Left lung (tissue), 10 donors: Measurements from ENCODE around the gene RPLP2. TPM values are rescaled to one million over a fixed set of nuclear protein-coding genes. Genes with fewer than 3 reads are reported as not detected.

Experiments
- ATAC-seq: fragments of 200-7000 bp; cut with Tn5 transposase; one replicate; pipeline ENCODE4 v1.9.1; 2020; ENCODE audit warnings: moderate library complexity
- DNase-seq, 4 donors: peaks; one replicate each; pipeline ENCODE4 v3.0.0-alpha.2; 2013 to 2020
- H3K27ac ChIP-seq, 2 donors: fragments of 200-600 bp; sonication (generic) in 1 of 2; one replicate each; pipeline versions ENCODE4 v1.5.0 to v1.8.0; 2020 to 2021
- H3K27me3 ChIP-seq, 2 donors: fragments of 200-600 bp; sonication (generic) in 1 of 2; one replicate each; pipeline versions ENCODE4 v1.5.0 to v1.8.0; 2020 to 2021
- H3K36me3 ChIP-seq, 2 donors: fragments of 200-600 bp; sonication (generic) in 1 of 2; one replicate each; pipeline versions ENCODE4 v1.5.0 to v1.8.0; 2020 to 2021
- H3K4me1 ChIP-seq, 2 donors: fragments of 200-600 bp; one replicate each; pipeline ENCODE4 v1.8.0; 2021
- H3K4me3 ChIP-seq, 2 donors: fragments of 200-600 bp; sonication (generic) in 1 of 2; one replicate each; pipeline versions ENCODE4 v1.5.0 to v1.8.0; 2020 to 2021; ENCODE audit warnings: mild to moderate bottlenecking in 1 of 2
- H3K9me3 ChIP-seq, 2 donors: fragments of 200-600 bp; sonication (generic) in 1 of 2; one replicate each; pipeline versions ENCODE4 v1.5.0 to v1.8.0; 2020 to 2021
- CTCF ChIP-seq, 2 donors: fragments of 200-600 bp; sonication (generic) in 1 of 2; IDR thresholded peaks; one replicate each; pipeline versions ENCODE4 v1.5.0 to v1.8.0; 2021; ENCODE audit warnings: antibody characterized with exemption in 2 of 2
- intact Hi-C, 2 donors: fragments of 100-400 bp; cut with DNase I; formaldehyde crosslinking; loops; one replicate each; pipeline versions ENCODE4 v1.11.2 to v1.14.2; 2022
- polyA plus RNA-seq, 6 donors: library from polyadenylated mRNA; unstranded; fragments of 120-200 nt; gene quantifications; one replicate each; pipeline ENCODE4 v1.2.1, GENCODE V29; 2013; ENCODE audit not compliant: insufficient read length in 6 of 6
- total RNA-seq, 2 donors: library from RNA; stranded (reverse); fragmentation: NEBNext Ultra II Directional; extraction: Animal tissue kit (Norgen Biotek cat#: 25700); gene quantifications; one replicate each; pipeline ENCODE4 v1.2.1, GENCODE V29; 2021
- donor health status: DM: no; HTN: yes; CAD: no.
- donor health status: DM: no; HTN: no; CAD: no.

Gene RPLP2
- total and polyA plus RNA-seq, 8 donors = 1,154 to 1,802 (median 1,390) TPM

DNA sequence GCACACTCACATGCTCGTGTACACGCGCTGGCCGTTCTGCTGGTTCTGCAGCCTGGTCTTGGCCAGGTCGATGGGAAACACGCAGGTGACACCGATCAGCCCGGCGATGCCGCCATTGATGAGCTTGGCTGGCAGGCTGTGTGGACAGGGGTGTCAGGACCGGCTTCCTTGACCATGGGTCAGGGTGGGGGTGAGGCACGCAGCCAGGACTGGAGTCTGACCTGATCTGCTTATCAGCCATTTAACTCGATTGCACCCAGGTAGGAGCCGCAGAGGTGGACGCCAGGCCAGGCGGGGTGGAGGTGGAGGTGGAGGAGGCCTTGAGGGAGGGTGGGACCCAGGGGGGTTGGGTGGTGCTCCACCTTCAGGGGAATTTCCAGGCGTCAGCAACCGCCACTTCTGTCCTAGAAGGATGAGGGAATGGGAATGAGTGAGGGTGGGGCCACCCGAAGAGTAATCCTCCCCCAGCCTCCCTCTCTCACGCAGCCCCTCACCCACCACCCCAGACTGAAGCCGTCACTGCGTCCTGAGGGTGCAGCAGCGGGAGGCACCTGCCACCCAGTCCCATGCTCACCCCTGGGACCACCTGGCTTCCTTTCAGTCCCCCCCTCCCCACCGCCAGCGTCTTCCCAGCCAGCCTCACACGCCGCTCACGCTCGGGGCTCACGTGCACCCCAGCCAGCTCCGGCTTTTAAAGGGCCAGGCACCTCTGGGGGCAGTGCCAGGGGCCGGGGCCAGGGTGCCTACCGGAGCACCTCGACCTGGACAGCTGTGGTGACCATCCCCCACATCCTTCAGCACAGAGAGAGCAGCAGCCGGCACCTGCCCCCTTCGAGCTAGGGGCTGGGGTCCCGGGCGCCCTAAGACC is 14.8 kb upstream of the RPLP2 start:
- H3K4me3 ChIP-seq = peak overlapping the region; percentile 75 to 89
- H3K27ac ChIP-seq = peak overlapping the region in 1 of 2 donors; percentile 85
- ATAC-seq (peak; percentile 27), DNase-seq (no peak)
- no peak for TF ChIP-seq CTCF (IDR thresholded peaks at IDR 0.05)
- peaks cover 20 to 42% of the 10 kb centered on the region in 2 donors for H3K4me1 ChIP-seq
- no peaks in the 10 kb centered on the region for H3K9me3 ChIP-seq
- intact Hi-C loops = no loop called here
- peaks cover 0 to 5% of the 10 kb centered on the region in 2 donors for H3K27me3 ChIP-seq
- H3K36me3 ChIP-seq = peaks cover 0 to 42% of the 10 kb centered on the region in 2 donors

DNA sequence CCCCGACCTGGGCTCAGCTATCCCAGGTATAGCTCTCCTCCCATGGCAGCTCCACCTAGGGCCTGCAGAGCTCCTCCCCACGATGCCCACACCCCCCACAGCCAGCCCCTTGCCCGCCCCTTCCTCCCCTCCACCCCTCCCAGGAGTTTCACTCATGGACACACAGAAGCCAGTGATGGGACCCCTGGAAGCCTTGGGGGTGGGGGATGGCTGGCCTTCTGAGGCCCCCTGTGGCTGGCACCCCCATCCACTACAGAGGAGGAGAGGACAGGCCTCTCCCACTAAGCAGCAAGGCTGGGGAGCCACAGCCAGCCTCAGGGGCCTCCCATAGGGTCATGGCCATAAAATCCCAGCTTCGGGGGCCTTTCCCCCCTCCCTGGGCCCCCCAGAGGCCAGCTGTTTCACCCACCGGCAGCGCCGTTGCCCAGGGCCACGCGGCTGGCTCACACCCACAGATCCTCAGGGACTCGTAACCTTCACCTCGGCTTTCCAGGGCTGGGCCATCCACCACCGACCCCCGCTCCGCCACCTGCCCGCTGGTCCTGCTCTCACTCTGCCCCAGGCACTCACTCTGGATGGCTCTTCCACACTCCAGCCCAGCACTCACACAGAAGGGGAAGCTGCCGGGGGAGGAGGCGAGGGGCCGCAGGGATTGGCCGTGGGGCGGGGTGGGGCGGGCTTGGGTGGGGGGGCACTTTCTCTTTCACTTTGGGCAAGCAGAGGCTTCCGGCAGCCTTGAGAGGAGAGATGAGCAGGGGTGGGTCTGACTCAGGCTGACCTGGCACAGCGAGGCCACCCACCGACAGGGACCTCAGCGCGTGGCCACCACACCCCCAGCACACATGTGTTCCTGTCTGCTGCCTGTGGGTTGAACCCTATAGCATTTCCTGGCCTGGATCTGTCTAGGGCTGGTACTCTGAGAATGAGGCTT is 13.9 kb upstream of the RPLP2 start:
- Histone ChIP-seq H3K4me1 (peaks cover 20 to 42% of the 10 kb centered on the region in 2 donors), H3K4me3 (peak overlapping the region; percentile 75 to 89), H3K27ac (peak overlapping the region; percentile 67 to 85), H3K9me3 (no peaks in the 10 kb centered on the region), H3K27me3 (no peaks in the 10 kb centered on the region), H3K36me3 (peaks cover 0 to 51% of the 10 kb centered on the region in 2 donors)
- TF ChIP-seq CTCF (IDR thresholded peaks at IDR 0.05) = no peak
- intact Hi-C loops = no loop called here
- ATAC-seq (peak; percentile 75), DNase-seq (peak; percentile 68 to 90 (median 86))

DNA sequence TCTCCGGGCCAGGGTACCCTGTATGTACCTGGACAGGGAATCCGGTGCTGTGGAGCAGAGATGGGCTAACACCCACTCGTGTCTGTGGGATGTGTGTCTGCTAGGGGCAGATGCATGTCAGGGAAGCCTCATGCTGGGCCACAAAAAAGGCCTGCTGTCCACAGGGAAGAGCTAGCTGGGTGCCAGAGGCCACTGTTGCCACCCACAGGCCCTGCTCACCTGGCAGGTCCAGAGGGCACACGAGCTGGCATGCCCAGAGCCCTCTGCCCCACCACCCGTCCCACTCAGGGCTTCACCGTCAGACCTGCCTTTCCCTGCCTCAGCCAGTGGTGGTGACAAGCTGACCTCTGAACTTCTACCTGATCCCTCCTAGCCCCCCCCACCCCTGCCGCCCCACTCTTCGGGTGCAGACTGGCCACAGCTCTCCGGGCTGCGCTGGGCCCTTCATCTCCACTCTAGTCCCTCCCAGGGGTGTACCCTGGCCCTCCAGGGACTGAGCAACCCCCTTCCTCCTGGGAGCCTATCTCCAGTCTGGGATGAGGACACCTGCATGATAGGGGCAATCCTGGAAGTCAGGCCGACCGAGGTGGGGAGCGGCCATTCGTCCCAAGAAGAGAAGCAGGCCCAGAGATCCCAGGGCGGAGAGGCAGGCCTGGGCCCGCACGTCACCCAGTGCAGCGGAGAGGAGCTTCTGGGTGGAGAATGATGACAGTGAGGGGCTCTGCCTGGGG is 13.0 kb upstream of the RPLP2 start:
- ATAC-seq = no peak
- intact Hi-C loops = no loop called here

More for the DNA sequence above, 13.0 kb upstream of the RPLP2 start:
- H3K4me3 ChIP-seq = peak overlapping the region; percentile 75 to 89
- no peaks in the 10 kb centered on the region for H3K9me3 ChIP-seq
- H3K27ac ChIP-seq = peak overlapping the region; percentile 67 to 85
- DNase-seq = peak in 1 of 4 donors; percentile 81
- H3K4me1 ChIP-seq = peaks cover 20 to 42% of the 10 kb centered on the region in 2 donors
- H3K36me3 ChIP-seq = peaks cover 0 to 51% of the 10 kb centered on the region in 2 donors
- no peaks in the 10 kb centered on the region for H3K27me3 ChIP-seq
- no peak for TF ChIP-seq CTCF (IDR thresholded peaks at IDR 0.05)
